Body of pancreas (tissue), 4 donors: ENCODE data around the gene VGLL2. TPM values are rescaled to one million over a fixed set of nuclear protein-coding genes. Genes with fewer than 3 reads are reported as not detected.

Source experiments
- ATAC-seq: fragments of 150-250 bp; one replicate; pipeline ENCODE4 v1.9.1; 2016
- DNase-seq, 4 donors: peaks; one replicate each; pipeline ENCODE4 v3.0.0-alpha.2; 2019
- H3K27ac ChIP-seq, 4 donors: fragments of 200-600 bp; sonication (generic); 1 replicate in 3 of 4; 2 replicates in 1 of 4; pipeline versions ENCODE4 v1.5.1 to v1.6.1; 2016 to 2019; ENCODE audit warnings: mild to moderate bottlenecking in 1 of 4, mixed read lengths in 1 of 4, moderate library complexity in 1 of 4
- H3K27me3 ChIP-seq, 2 donors: fragments of 200-600 bp; sonication (generic); one replicate each; pipeline ENCODE4 v1.6.0; 2016; ENCODE audit warnings: mild to moderate bottlenecking in 1 of 2
- H3K36me3 ChIP-seq, 2 donors: fragments of 200-600 bp; sonication (generic); replicated peaks in 1 of 2; 2 replicates each; pipeline ENCODE4 v1.5.1; 2016; ENCODE audit warnings: low read depth in 2 of 2; ENCODE audit not compliant: insufficient read depth in 1 of 2
- H3K4me1 ChIP-seq: fragments of 200-600 bp; sonication (generic); one replicate; pipeline ENCODE4 v1.6.0; 2016
- H3K4me3 ChIP-seq, 2 donors: fragments of 200-600 bp; sonication (generic); 1 replicate in 1 of 2; 2 replicates in 1 of 2; pipeline ENCODE4 v1.5.1; 2016 to 2019
- H3K9me3 ChIP-seq, 3 donors: fragments of 200-600 bp; sonication (generic); 1 replicate in 2 of 3; 2 replicates in 1 of 3; pipeline ENCODE4 v1.5.1; 2016
- POLR2A ChIP-seq, 3 donors: fragments of 450-650 bp; IDR thresholded peaks; one replicate each; pipeline ENCODE4 v1.6.1; 2016; ENCODE audit warnings: antibody characterized with exemption in 3 of 3, mild to moderate bottlenecking in 2 of 3
- WGBS, 2 donors: methylation state at CpG; one replicate each; pipeline ENCODE4 v1.1.5; 2017; 5-methylcytosine and 5-hydroxymethylcytosine counted together
- intact Hi-C: fragments of 100-400 bp; cut with DNase I; formaldehyde crosslinking; loops from one replicate; pipeline ENCODE4 v1.15.1; 2023
- total RNA-seq, 2 donors: library from RNA; depleted of rRNA; stranded (reverse); fragments of >200 nt; gene quantifications; one replicate each; pipeline ENCODE4 v1.1.0, GENCODE V29; 2016
- TF ChIP-seq, protein P1 (sequence below), 7 experiments: fragments of 450-650 bp in 4 of 7; fragments of 200-600 bp in 3 of 7; sonication (generic) in 3 of 7; IDR thresholded peaks; one replicate each; pipeline ENCODE4 v1.5.1; 2016 to 2019; ENCODE audit warnings: antibody characterized with exemption in 7 of 7

Gene VGLL2, protein sequence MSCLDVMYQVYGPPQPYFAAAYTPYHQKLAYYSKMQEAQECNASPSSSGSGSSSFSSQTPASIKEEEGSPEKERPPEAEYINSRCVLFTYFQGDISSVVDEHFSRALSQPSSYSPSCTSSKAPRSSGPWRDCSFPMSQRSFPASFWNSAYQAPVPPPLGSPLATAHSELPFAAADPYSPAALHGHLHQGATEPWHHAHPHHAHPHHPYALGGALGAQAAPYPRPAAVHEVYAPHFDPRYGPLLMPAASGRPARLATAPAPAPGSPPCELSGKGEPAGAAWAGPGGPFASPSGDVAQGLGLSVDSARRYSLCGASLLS
- under 1 TPM in 1 of 2 donors, not detected in 1; 0.99 TPM for total RNA-seq

DNA sequence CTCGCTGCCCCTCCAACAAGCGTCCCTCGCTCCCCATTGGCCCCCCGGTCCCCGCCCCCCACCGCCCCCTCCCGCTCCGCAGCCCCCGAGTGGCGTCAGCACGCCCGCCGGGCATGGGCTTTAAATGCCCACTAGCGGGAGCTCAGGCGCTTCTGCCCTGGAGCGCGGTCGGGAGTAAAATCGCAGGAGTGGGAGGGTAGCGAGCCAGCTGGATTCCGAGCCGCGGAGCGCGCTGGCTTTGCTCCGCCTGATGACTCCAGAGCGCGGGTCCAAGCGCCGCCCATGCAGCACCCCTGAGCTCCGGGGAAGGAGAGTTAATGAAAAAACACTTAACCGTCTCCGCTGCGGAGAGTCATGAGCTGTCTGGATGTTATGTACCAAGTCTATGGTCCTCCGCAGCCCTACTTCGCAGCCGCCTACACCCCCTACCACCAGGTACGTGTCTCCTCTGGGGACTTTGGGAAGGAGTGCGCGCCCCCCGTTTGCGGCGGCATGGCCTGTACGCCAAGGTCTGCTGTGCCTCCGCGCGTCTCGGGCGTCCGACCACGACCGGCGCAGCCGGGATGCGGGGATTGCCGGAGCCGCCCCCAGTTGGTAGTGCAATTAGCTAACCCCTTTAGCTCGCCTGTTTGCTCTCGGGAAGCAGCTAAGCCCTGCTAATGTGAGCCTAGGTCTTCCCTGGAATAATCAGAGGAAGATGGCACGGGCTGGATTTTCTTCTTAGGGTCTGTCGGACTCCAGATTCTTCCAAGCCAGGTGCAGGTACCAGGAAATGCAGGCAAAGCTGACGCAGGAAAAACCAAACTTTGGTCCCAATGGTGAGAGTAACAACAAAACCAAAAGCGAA, at the start of gene VGLL2:
Gene VGLL2 (plus strand): TSS at position 149 of the 847 bp plus-strand sequence. CDS start 206 bp downstream, at position 355.
- Histone ChIP-seq H3K27ac (no peak within 1 kb of the TSS), H3K36me3 (no peaks in the 10 kb centered on the region), H3K9me3 (no peaks in the 10 kb centered on the region), H3K27me3 (peaks cover 0 to 45% of the 10 kb centered on the region in 2 donors), H3K4me3 (peak within 1 kb of the TSS; percentile 11 to 29), H3K4me1 (peaks cover 31% of the 10 kb centered on the region)
- ATAC-seq (peak; percentile 66), DNase-seq (peak; percentile 35 to 59 (median 42))
- TF ChIP-seq POLR2A (IDR thresholded peaks at IDR 0.05): no peak
- TF ChIP-seq, protein P1, sequence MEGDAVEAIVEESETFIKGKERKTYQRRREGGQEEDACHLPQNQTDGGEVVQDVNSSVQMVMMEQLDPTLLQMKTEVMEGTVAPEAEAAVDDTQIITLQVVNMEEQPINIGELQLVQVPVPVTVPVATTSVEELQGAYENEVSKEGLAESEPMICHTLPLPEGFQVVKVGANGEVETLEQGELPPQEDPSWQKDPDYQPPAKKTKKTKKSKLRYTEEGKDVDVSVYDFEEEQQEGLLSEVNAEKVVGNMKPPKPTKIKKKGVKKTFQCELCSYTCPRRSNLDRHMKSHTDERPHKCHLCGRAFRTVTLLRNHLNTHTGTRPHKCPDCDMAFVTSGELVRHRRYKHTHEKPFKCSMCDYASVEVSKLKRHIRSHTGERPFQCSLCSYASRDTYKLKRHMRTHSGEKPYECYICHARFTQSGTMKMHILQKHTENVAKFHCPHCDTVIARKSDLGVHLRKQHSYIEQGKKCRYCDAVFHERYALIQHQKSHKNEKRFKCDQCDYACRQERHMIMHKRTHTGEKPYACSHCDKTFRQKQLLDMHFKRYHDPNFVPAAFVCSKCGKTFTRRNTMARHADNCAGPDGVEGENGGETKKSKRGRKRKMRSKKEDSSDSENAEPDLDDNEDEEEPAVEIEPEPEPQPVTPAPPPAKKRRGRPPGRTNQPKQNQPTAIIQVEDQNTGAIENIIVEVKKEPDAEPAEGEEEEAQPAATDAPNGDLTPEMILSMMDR (IDR thresholded peaks at IDR 0.05): peak in 1 of 7 experiments; percentile 4
- WGBS, 2 donors: 1 to 2% methylated on average over 23 to 63 of the region's 63 CpGs
- intact Hi-C loops: no loop called here

DNA sequence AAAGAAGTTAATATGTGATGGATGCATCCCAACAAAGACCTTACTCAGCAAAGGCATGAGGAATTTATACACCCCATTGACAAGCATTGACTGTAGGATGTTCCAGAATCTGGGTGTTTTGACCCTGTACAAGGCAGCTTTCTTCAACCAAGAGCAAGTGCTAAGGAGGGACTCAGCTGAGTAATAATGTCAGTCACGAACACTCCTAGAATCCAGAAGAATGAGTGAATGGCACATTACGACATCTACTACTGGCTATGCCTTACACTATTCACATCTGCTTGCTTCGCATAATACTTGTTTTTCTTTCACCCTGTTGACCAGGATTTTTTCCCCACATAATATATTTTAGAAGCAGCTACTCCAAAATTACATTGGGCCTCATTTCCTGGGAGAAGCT, 42.5 kb upstream of the VGLL2 start:
- H3K9me3 ChIP-seq: no peaks in the 10 kb centered on the region
- TF ChIP-seq, protein P1 (IDR thresholded peaks at IDR 0.05): no peak
- TF ChIP-seq POLR2A (IDR thresholded peaks at IDR 0.05): no peak
- no peaks in the 10 kb centered on the region for H3K27me3 ChIP-seq
- H3K36me3 ChIP-seq: no peaks in the 10 kb centered on the region
- ATAC-seq (no peak), DNase-seq (no peak)
- intact Hi-C loops: no loop called here
- 58 to 68% methylated on average over 3 of the region's 3 CpGs for WGBS, 2 donors
- no peaks in the 10 kb centered on the region for H3K4me1 ChIP-seq
- no peak overlapping the region for H3K4me3 ChIP-seq
- H3K27ac ChIP-seq: no peak overlapping the region

DNA sequence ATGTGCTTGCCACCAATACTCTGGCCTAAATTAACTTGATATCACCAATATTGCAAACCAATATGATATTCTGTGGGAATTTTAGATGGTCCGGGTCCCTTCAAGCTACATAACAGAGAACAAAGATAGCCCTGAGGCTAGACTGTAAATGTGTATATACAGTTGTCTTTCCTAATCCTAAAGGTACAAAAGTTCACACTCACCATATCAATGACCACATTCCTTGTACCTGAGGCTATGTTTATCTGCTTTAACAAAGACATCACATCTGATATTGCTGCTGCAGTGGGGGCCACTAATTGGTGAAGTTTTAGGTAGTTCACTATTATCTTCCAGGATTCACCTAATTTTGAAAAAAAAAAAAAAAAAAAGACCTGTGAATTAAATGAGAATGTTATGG, 38.6 kb upstream of the VGLL2 start:
- TF ChIP-seq POLR2A (IDR thresholded peaks at IDR 0.05): no peak
- TF ChIP-seq, protein P1 (IDR thresholded peaks at IDR 0.05): no peak
- WGBS, 2 donors: 83 to 90% methylated on average over 1 of the region's 1 CpG
- no peaks in the 10 kb centered on the region for H3K4me1 ChIP-seq
- ATAC-seq: no peak
- no peak overlapping the region for H3K4me3 ChIP-seq
- H3K27ac ChIP-seq: no peak overlapping the region
- no peaks in the 10 kb centered on the region for H3K9me3 ChIP-seq
- intact Hi-C loops: no loop called here
- H3K27me3 ChIP-seq: no peaks in the 10 kb centered on the region
- no peaks in the 10 kb centered on the region for H3K36me3 ChIP-seq
- DNase-seq: no peak

DNA sequence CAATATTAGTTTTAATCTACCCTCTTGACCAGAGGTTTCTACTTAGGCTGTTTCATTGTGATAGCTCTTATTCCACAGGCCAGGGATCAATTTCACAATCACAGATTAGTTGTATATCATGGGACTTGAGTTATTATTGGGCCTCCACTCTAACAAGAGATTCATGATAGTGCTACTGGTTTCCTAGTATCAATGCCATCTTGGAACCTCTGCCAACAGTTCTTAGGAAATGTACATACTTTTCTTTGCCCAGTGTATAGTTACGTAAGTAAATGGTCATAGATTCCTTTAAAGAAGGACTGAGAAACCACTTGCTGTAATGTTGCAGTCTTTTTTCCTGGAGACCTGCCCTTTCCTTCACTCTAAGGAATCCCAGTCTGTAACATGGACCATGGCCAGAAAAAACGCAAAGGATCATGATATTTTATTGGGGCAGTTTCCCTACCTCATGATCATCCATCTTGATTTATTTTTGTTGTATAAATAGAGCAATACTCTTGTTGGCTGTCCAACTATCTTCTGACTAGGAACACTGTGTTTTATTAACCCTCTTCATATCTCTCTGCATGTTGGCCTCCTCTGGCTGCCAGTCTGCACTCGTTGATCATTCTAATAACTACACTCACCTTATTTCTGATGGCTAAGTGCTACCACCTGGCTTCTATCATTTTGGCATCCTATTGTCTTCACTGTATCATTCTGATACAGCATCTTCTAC, 38.0 kb upstream of the VGLL2 start:
- H3K27ac ChIP-seq: no peak overlapping the region
- H3K27me3 ChIP-seq: no peaks in the 10 kb centered on the region
- no peaks in the 10 kb centered on the region for H3K36me3 ChIP-seq
- no peaks in the 10 kb centered on the region for H3K9me3 ChIP-seq
- WGBS, 2 donors: 58 to 61% methylated on average over 3 of the region's 3 CpGs
- no peak overlapping the region for H3K4me3 ChIP-seq
- TF ChIP-seq POLR2A (IDR thresholded peaks at IDR 0.05): no peak
- TF ChIP-seq, protein P1 (IDR thresholded peaks at IDR 0.05): no peak
- intact Hi-C loops: no loop called here
- ATAC-seq: no peak
- no peak for DNase-seq
- no peaks in the 10 kb centered on the region for H3K4me1 ChIP-seq
